ENCODE measurements around the gene METTL16.

Gene METTL16

GRCh38 chr17:2384439-2385127 lies 127.1 kb downstream of the METTL16 start:
- no peak for DNase-seq (ENCODE audit: low read depth in 2 of 2)
- H3K4me3 ChIP-seq (replicated peaks in 1 of 2; ENCODE audit: low read depth in 2 of 2, low read length in 2 of 2), result no peak overlapping the region
- TF ChIP-seq CTCF (IDR thresholded peaks at IDR 0.05; ENCODE audit: low read depth, low read length), result no peak

DNA sequence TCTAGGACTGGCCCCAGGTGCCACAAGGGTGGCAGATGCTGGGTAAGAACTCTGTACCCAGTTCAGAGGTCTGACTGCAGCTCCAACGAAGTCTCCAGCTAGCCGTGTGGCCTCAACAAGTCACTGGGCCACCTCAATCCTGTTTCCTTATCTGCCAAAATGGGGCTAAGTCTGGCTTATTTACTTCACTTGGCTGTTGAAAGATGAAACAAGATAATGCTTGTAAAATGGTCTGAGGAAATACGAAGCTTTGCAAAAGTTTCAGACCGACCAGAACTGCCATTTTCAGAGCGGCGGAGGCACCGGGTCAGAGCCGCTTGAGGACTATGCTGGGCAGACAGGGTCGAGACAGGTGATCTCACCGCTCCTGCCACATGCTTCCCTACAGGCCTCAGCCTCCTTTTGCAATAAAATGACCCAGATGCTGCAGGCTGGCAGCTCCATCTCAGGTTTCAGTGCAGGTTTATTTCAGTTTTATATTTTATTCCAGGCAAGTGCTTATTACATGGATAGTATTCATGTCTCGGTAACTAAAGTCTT lies 128.0 kb downstream of the METTL16 start:
- no peak for TF ChIP-seq CTCF (IDR thresholded peaks at IDR 0.05; ENCODE audit: low read depth, low read length)
- DNase-seq (ENCODE audit: low read depth in 2 of 2), result no peak
- H3K4me3 ChIP-seq (replicated peaks in 1 of 2; ENCODE audit: low read depth in 2 of 2, low read length in 2 of 2), result no peak overlapping the region

GRCh38 chr17:2380950-2381649 lies 130.6 kb downstream of the METTL16 start:
- TF ChIP-seq CTCF (IDR thresholded peaks at IDR 0.05; ENCODE audit: low read depth, low read length), result no peak
- no peak for DNase-seq (ENCODE audit: low read depth in 2 of 2)
- no peak overlapping the region for H3K4me3 ChIP-seq (replicated peaks in 1 of 2; ENCODE audit: low read depth in 2 of 2, low read length in 2 of 2)

- no peak for DNase-seq (ENCODE audit: low read depth in 2 of 2)
- no peak overlapping the region for H3K4me3 ChIP-seq (replicated peaks in 1 of 2; ENCODE audit: low read depth in 2 of 2, low read length in 2 of 2)
- TF ChIP-seq CTCF (IDR thresholded peaks at IDR 0.05; ENCODE audit: low read depth, low read length), result no peak
Measured at GRCh38 chr17:2380226-2380922, 131.3 kb downstream of the METTL16 start.

GRCh38 chr17:2379489-2380225 lies 132.0 kb downstream of the METTL16 start:
- TF ChIP-seq CTCF (IDR thresholded peaks at IDR 0.05; ENCODE audit: low read depth, low read length), result no peak
- H3K4me3 ChIP-seq (replicated peaks in 1 of 2; ENCODE audit: low read depth in 2 of 2, low read length in 2 of 2), result no peak overlapping the region
- no peak for DNase-seq (ENCODE audit: low read depth in 2 of 2)

DNA sequence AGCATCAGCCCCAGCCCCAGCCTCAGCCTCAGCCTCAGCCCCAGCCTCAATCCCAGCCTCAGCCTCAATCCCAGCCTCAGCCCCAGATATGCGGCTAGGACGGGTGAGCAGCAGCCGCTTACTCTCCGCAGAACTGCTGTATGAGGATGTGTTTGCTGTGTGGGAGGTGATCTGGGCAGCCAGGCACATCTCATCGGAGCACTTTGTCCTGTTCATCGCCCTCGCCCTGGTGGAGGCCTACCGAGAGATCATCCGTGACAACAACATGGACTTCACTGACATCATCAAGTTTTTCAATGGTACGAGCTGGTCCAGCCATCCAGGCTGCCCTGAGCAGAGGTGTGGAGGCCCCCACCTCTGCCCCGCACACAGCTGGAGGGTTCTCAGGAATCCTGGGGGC lies 132.8 kb downstream of the METTL16 start:
- TF ChIP-seq CTCF (IDR thresholded peaks at IDR 0.05; ENCODE audit: low read depth, low read length), result no peak
- DNase-seq (ENCODE audit: low read depth in 2 of 2), result no peak
- H3K4me3 ChIP-seq (replicated peaks in 1 of 2; ENCODE audit: low read depth in 2 of 2, low read length in 2 of 2), result no peak overlapping the region

Measured in cardiac fibroblast (primary cell).